Activated CD4-positive, alpha-beta T cell treated with anti-CD3 and anti-CD28 coated beads, Interleukin-2, amount 50 U/mL, for 24 hours (primary cell): ENCODE measurements around the gene MAML3.

ENCODE experiments used
- DNase-seq, 2 donors: peaks; one replicate each; pipeline ENCODE4 v3.0.0-alpha.2; 2020; ENCODE audit warnings: low read depth in 1 of 2, low spot score in 1 of 2

The MAML3 gene

GRCh38 chr4:140047786-140048185, 106.2 kb downstream of the MAML3 start:
- no peak for DNase-seq

- DNase-seq = no peak
Measured at GRCh38 chr4:140047017-140047640, 106.9 kb downstream of the MAML3 start.

- no peak for DNase-seq
Measured at GRCh38 chr4:140046543-140046942, 107.4 kb downstream of the MAML3 start.

- DNase-seq = no peak
Measured at GRCh38 chr4:140046016-140046415, 108.0 kb downstream of the MAML3 start.

GRCh38 chr4:140044337-140044902, 109.6 kb downstream of the MAML3 start:
- DNase-seq = no peak

- no peak for DNase-seq
Measured at GRCh38 chr4:140042634-140043033, 111.3 kb downstream of the MAML3 start.

GRCh38 chr4:140038031-140038533, 115.9 kb downstream of the MAML3 start:
- DNase-seq = no peak

- no peak for DNase-seq
Measured at GRCh38 chr4:140037353-140038030, 116.5 kb downstream of the MAML3 start.

GRCh38 chr4:140031706-140032105, 122.3 kb downstream of the MAML3 start:
- DNase-seq = no peak

- no peak for DNase-seq
Measured at GRCh38 chr4:140031061-140031460, 122.9 kb downstream of the MAML3 start.

GRCh38 chr4:140028676-140029517, 125.1 kb downstream of the MAML3 start:
- DNase-seq = no peak

GRCh38 chr4:140028101-140028500, 125.9 kb downstream of the MAML3 start:
- DNase-seq = no peak

GRCh38 chr4:140027101-140027500, 126.9 kb downstream of the MAML3 start:
- DNase-seq = no peak

GRCh38 chr4:140025470-140025869, 128.5 kb downstream of the MAML3 start:
- DNase-seq = no peak

- no peak for DNase-seq
Measured at GRCh38 chr4:140020457-140021361, 133.3 kb downstream of the MAML3 start.

GRCh38 chr4:140019619-140020347, 134.2 kb downstream of the MAML3 start:
- DNase-seq = no peak

GRCh38 chr4:140018931-140019618, 134.9 kb downstream of the MAML3 start:
- DNase-seq = no peak

- no peak for DNase-seq
Measured at GRCh38 chr4:140014284-140014683, 139.7 kb downstream of the MAML3 start.
